Ovary (tissue), 10 donors: ENCODE results near the gene CHRM4. TPM values are rescaled to one million over a fixed set of nuclear protein-coding genes. Genes with fewer than 3 reads are reported as not detected.

ENCODE experiments used
- DNase-seq, 5 donors: peaks; one replicate each; pipeline ENCODE4 v3.0.0-alpha.2; 2019 to 2020
- H3K27ac ChIP-seq, 2 donors: fragments of 200-600 bp; one replicate each; pipeline versions ENCODE4 v1.5.1 to v1.8.0; 2019 to 2022
- H3K27me3 ChIP-seq: fragments of 200-600 bp; one replicate; pipeline ENCODE4 v1.8.0; 2022
- H3K36me3 ChIP-seq: fragments of 200-600 bp; sonication (generic); one replicate; pipeline ENCODE4 v1.5.1; 2019
- H3K4me1 ChIP-seq: one replicate; pipeline ENCODE4 v1.8.1; 2013; ENCODE audit warnings: mild to moderate bottlenecking, moderate library complexity; ENCODE audit not compliant: insufficient read depth
- H3K4me3 ChIP-seq: fragments of 200-600 bp; sonication (generic); one replicate; pipeline ENCODE4 v1.5.1; 2017
- H3K9me3 ChIP-seq, 2 donors: fragments of 200-600 bp in 1 of 2; sonication (generic) in 1 of 2; one replicate each; pipeline versions ENCODE4 v1.5.1 to v1.8.1; 2013 to 2019; ENCODE audit warnings: mild to moderate bottlenecking in 1 of 2, moderate library complexity in 1 of 2
- CTCF ChIP-seq, 3 donors: fragments of 450-650 bp in 2 of 3; fragments of 200-600 bp in 1 of 3; IDR thresholded peaks; one replicate each; pipeline versions ENCODE4 v1.5.1 to v1.8.0; 2016 to 2022; ENCODE audit warnings: antibody characterized with exemption in 3 of 3, mild to moderate bottlenecking in 1 of 3
- EP300 ChIP-seq: sonication (generic); formaldehyde crosslinking; IDR thresholded peaks from one replicate; pipeline ENCODE4 v1.6.1; 2017; ENCODE audit warnings: antibody characterized with exemption
- POLR2A ChIP-seq: fragments of 450-650 bp; IDR thresholded peaks from one replicate; pipeline ENCODE4 v1.6.1; 2017; ENCODE audit warnings: antibody characterized with exemption, mild to moderate bottlenecking, moderate library complexity
- WGBS, 3 donors: extraction: QIAGEN DNeasy Blood & Tissue Kit in 1 of 3; methylation state at CpG; one replicate each; pipeline versions ENCODE4 v1.1.5 to v1.1.7; 2013 to 2017; 5-methylcytosine and 5-hydroxymethylcytosine counted together
- intact Hi-C, 4 donors: fragments of 100-400 bp; cut with DNase I; formaldehyde crosslinking; loops; one replicate each; pipeline versions ENCODE4 v1.11.0 to v1.15.1; 2022 to 2023
- long read RNA-seq, 3 donors: library from polyadenylated mRNA in 2 of 3; unstranded in 2 of 3; transcript quantifications; one replicate each; pipeline ENCODE4 v2.0.0 and lab custom pipeline, GENCODE V29; 2021 to 2026
- polyA plus RNA-seq, 2 donors: library from polyadenylated mRNA; stranded (reverse); fragments of 200-250 nt in 1 of 2; fragments of 350-450 nt in 1 of 2; fragmentation: Illumina TruSeq in 1 of 2; extraction: RNeasy Lipid Tissue Mini Kit (QIAGEN cat#74804) in 1 of 2; gene quantifications; one replicate each; pipeline ENCODE4 v1.2.3, GENCODE V29; 2013 to 2014
- total RNA-seq, 7 donors: library from RNA; depleted of rRNA in 2 of 7; stranded (reverse); fragments of >200 nt in 2 of 7; fragmentation: NEBNext Ultra II Directional in 3 of 7; extraction: Animal tissue kit (Norgen Biotek cat#: 25700) in 3 of 7; gene quantifications; one replicate each; pipeline versions ENCODE4 v1.1.0 to v1.2.4, GENCODE V29; 2016 to 2023
- donor health status: DM: no; HTN: no; CAD: no; lungs with moderate emphysema.
- donor health status: DM: no; HTN: no; CAD: no.
- donor health status: Bipolar disorder and iron deficiency.
- donor health status: DM: yes; HTN: yes; CAD: no.
- donor health status: DM: no; HTN: no; CAD: no.
- donor health status: DM: yes; HTN: yes; CAD: no.

CHRM4 gene
- total RNA-seq (under 1 TPM in 5 of 7 donors, not detected in 2; 0.18 to 0.42 (median 0.23) TPM), polyA plus RNA-seq (under 1 TPM in 1 of 2 donors, not detected in 1; 0.16 TPM)
- long read RNA-seq, donor 1: 0 reads
- long read RNA-seq, donor 2: 0 reads
- long read RNA-seq, donor 3: 0 reads

GRCh38 chr11:46391578-46392420 is at the start of gene CHRM4:
Gene CHRM4 (minus strand): TSS chr11:46391776. CDS start chr11:46386557, 5,219 bp downstream.
- H3K4me1 ChIP-seq: peaks cover 19% of the 10 kb centered on the region
- peaks cover 4% of the 10 kb centered on the region for H3K27me3 ChIP-seq
- intact Hi-C loops: loop anchor here in 1 of 4 donors (10.0 kb wide), 1 partner anchor 223 kb away; the partner anchor contains the start of genes ATG13 and HARBI1
- H3K36me3 ChIP-seq: no peaks in the 10 kb centered on the region
- peak within 1 kb of the TSS; percentile 17 for H3K4me3 ChIP-seq
- TF ChIP-seq CTCF (IDR thresholded peaks at IDR 0.05): no peak
- TF ChIP-seq POLR2A: no peak
- TF ChIP-seq EP300: no peak
- H3K27ac ChIP-seq: no peak within 1 kb of the TSS
- DNase-seq: peak in 1 of 5 donors; percentile 53
- no peaks in the 10 kb centered on the region for H3K9me3 ChIP-seq
- WGBS, 3 donors: 0 to 1% (median 1%) methylated on average over 4 to 123 of the region's 123 CpGs

- WGBS, 3 donors: 47 to 57% (median 56%) methylated on average over 4 of the region's 4 CpGs
Measured at GRCh38 chr11:46438211-46438610, 46.6 kb upstream of the CHRM4 start.

GRCh38 chr11:46437122-46437689 is 45.6 kb upstream of the CHRM4 start:
- H3K9me3 ChIP-seq: no peaks in the 10 kb centered on the region
- no peak for DNase-seq
- TF ChIP-seq CTCF (IDR thresholded peaks at IDR 0.05) (no peak), EP300 (no peak), POLR2A (no peak)
- intact Hi-C loops: no loop called here
- H3K4me1 ChIP-seq: no peaks in the 10 kb centered on the region
- H3K4me3 ChIP-seq: no peak overlapping the region
- H3K27me3 ChIP-seq: no peaks in the 10 kb centered on the region
- 75 to 85% (median 82%) methylated on average over 6 of the region's 6 CpGs for WGBS, 3 donors
- no peaks in the 10 kb centered on the region for H3K36me3 ChIP-seq
- no peak overlapping the region for H3K27ac ChIP-seq

More at GRCh38 chr11:46438211-46438610, 46.6 kb upstream of the CHRM4 start:
- no peak for DNase-seq
- no peaks in the 10 kb centered on the region for H3K4me1 ChIP-seq
- H3K27ac ChIP-seq: no peak overlapping the region
- H3K27me3 ChIP-seq: no peaks in the 10 kb centered on the region
- intact Hi-C loops: no loop called here
- TF ChIP-seq POLR2A: no peak
- TF ChIP-seq CTCF (IDR thresholded peaks at IDR 0.05): no peak
- no peaks in the 10 kb centered on the region for H3K9me3 ChIP-seq
- H3K4me3 ChIP-seq: no peak overlapping the region
- H3K36me3 ChIP-seq: no peaks in the 10 kb centered on the region

GRCh38 chr11:46436113-46436512 is 44.5 kb upstream of the CHRM4 start:
- Histone ChIP-seq H3K4me1 (no peaks in the 10 kb centered on the region), H3K9me3 (no peaks in the 10 kb centered on the region), H3K27me3 (no peaks in the 10 kb centered on the region), H3K4me3 (no peak overlapping the region), H3K36me3 (no peaks in the 10 kb centered on the region), H3K27ac (no peak overlapping the region)
- no peak for TF ChIP-seq POLR2A
- TF ChIP-seq EP300: no peak
- TF ChIP-seq CTCF (IDR thresholded peaks at IDR 0.05): no peak
- no peak for DNase-seq
- intact Hi-C loops: no loop called here
- WGBS, 3 donors: 82% methylated on average over 3 of the region's 3 CpGs
